GM23338 (cell line): Measurements from ENCODE around the gene MYO1D. TPM values are rescaled to one million over a fixed set of nuclear protein-coding genes. Genes with fewer than 3 reads are reported as not detected.

Experiments
- ATAC-seq: fragments of 200-7000 bp; cut with Tn5 transposase; 3 replicates; pipeline ENCODE4 v1.9.1; 2020
- DNase-seq: peaks from one replicate; pipeline ENCODE4 v3.0.0-alpha.2; 2015; ENCODE audit warnings: low spot score
- H2AFZ ChIP-seq: fragments of 200-600 bp; sonication (generic); 2 replicates; pipeline ENCODE4 v1.8.0; 2016; ENCODE audit warnings: antibody characterized with exemption, mild to moderate bottlenecking, moderate library complexity
- H3F3A ChIP-seq: fragments of 200-600 bp; sonication (generic); replicated peaks from 2 replicates; pipeline ENCODE4 v1.8.0; 2017; ENCODE audit warnings: antibody characterized with exemption, mixed run types, low read depth
- H3K27ac ChIP-seq: fragments of 200-600 bp; sonication (generic); 2 replicates; pipeline ENCODE4 v1.6.1; 2016; ENCODE audit warnings: low read depth
- H3K27me3 ChIP-seq: fragments of 200-600 bp; sonication (generic); 2 replicates; pipeline ENCODE4 v1.8.0; 2016; ENCODE audit warnings: mild to moderate bottlenecking, mixed run types, moderate library complexity; ENCODE audit not compliant: insufficient read depth
- H3K36me3 ChIP-seq: fragments of 200-600 bp; sonication (generic); 2 replicates; pipeline ENCODE4 v1.8.0; 2016; ENCODE audit warnings: mild to moderate bottlenecking; ENCODE audit not compliant: insufficient read depth
- H3K4me1 ChIP-seq: fragments of 200-600 bp; sonication (generic); 2 replicates; pipeline ENCODE4 v1.8.0; 2016; ENCODE audit warnings: mild to moderate bottlenecking, moderate library complexity; ENCODE audit not compliant: insufficient read depth
- H3K4me2 ChIP-seq: fragments of 200-600 bp; sonication (generic); 2 replicates; pipeline ENCODE4 v1.7.1; 2017; ENCODE audit warnings: mixed run types
- H3K4me3 ChIP-seq: fragments of 200-600 bp; sonication (generic); 2 replicates; pipeline ENCODE4 v1.6.1; 2016; ENCODE audit warnings: mixed run types
- H3K79me2 ChIP-seq: fragments of 200-600 bp; sonication (generic); replicated peaks from 2 replicates; pipeline ENCODE4 v1.8.0; 2017; ENCODE audit warnings: mild to moderate bottlenecking; ENCODE audit not compliant: insufficient read depth
- H3K9me2 ChIP-seq: fragments of 200-600 bp; sonication (generic); 2 replicates; pipeline ENCODE4 v1.8.0; 2017; ENCODE audit not compliant: insufficient read depth
- H4K20me1 ChIP-seq: fragments of 200-600 bp; sonication (generic); replicated peaks from 2 replicates; pipeline ENCODE4 v1.8.0; 2017; ENCODE audit warnings: mild to moderate bottlenecking; ENCODE audit not compliant: insufficient read depth
- H3K27ac Mint-ChIP-seq: 2 replicates; pipeline ENCODE4 v1.8.0; 2020; ENCODE audit warnings: inconsistent platforms, mild to moderate bottlenecking, moderate library complexity, mixed read lengths
- H3K27me3 Mint-ChIP-seq: 3 replicates; pipeline ENCODE4 v1.8.0; 2022; ENCODE audit warnings: low read depth, mild to moderate bottlenecking, moderate library complexity, mixed read lengths, inconsistent platforms; ENCODE audit not compliant: insufficient read depth, poor library complexity
- H3K36me3 Mint-ChIP-seq: 3 replicates; pipeline ENCODE4 v1.8.0; 2021; ENCODE audit warnings: low read depth, mild to moderate bottlenecking, inconsistent platforms, moderate library complexity, mixed read lengths
- H3K4me1 Mint-ChIP-seq: 3 replicates; pipeline ENCODE4 v1.8.0; 2020; ENCODE audit warnings: mild to moderate bottlenecking, inconsistent platforms, mixed read lengths
- H3K4me3 Mint-ChIP-seq: 3 replicates; pipeline ENCODE4 v1.8.0; 2021; ENCODE audit warnings: moderate library complexity, mild to moderate bottlenecking, inconsistent platforms, mixed read lengths
- H3K9me3 Mint-ChIP-seq: 3 replicates; pipeline ENCODE4 v1.8.0; 2020; ENCODE audit warnings: moderate library complexity, mild to moderate bottlenecking, inconsistent platforms, mixed read lengths
- CTCF ChIP-seq, 2 experiments: fragments of 200-600 bp in 1 of 2; sonication (generic) in 1 of 2; conservative IDR thresholded peaks; 2 replicates each; pipeline versions ENCODE4 v1.5.1 to v1.6.1; 2016 to 2017; ENCODE audit warnings: antibody characterized with exemption in 2 of 2, low read depth in 2 of 2, mild to moderate bottlenecking in 2 of 2, moderate library complexity in 1 of 2
- EZH2 ChIP-seq: fragments of 200-600 bp; sonication (generic); IDR thresholded peaks from one replicate; pipeline ENCODE4 v1.8.0; 2017; ENCODE audit warnings: antibody characterized with exemption, mild to moderate bottlenecking, low read depth; ENCODE audit not compliant: unreplicated experiment
- JUNB ChIP-seq: IDR thresholded peaks from one replicate; pipeline ENCODE4 v1.6.1; 2016; ENCODE audit warnings: antibody characterized with exemption; ENCODE audit not compliant: unreplicated experiment
- NANOG ChIP-seq: IDR thresholded peaks from 2 replicates; pipeline ENCODE4 v1.6.1; 2016; ENCODE audit warnings: antibody characterized with exemption, borderline replicate concordance
- POLR2AphosphoS5 ChIP-seq: IDR thresholded peaks from 2 replicates; pipeline ENCODE4 v1.6.1; 2016; ENCODE audit warnings: antibody characterized with exemption, low read depth
- REST ChIP-seq: IDR thresholded peaks from one replicate; pipeline ENCODE4 v1.6.1; 2018; ENCODE audit warnings: antibody characterized with exemption; ENCODE audit not compliant: unreplicated experiment
- ZNF114 ChIP-seq: fragments of 250-450 bp; sonication (Bioruptor Pico); IDR thresholded peaks from 2 replicates; pipeline ENCODE4 v1.5.0; 2020; ENCODE audit warnings: mild to moderate bottlenecking, moderate library complexity
- ZNF331 ChIP-seq: fragments of 250-450 bp; sonication (Bioruptor Pico); IDR thresholded peaks from 2 replicates; pipeline ENCODE4 v1.5.0; 2020; ENCODE audit warnings: low read depth, mild to moderate bottlenecking, moderate library complexity
- polyA plus RNA-seq: library from polyadenylated mRNA; unstranded; fragments of >200 nt; fragmentation: Nextera tagmentation; extraction: Ambion mirVana; gene quantifications from 2 replicates; pipeline ENCODE4 v1.2.1, GENCODE V29; 2016
- total RNA-seq: library from RNA; depleted of rRNA; stranded (reverse); fragments of >200 nt; shearing (Covaris generic); gene quantifications from 2 replicates; pipeline ENCODE4 v1.2.3, GENCODE V29; 2014

Gene MYO1D
- total and polyA plus RNA-seq, 2 experiments from 2014 or later = 8.6 to 28.6 TPM

GRCh38 chr17:32820440-32820839, 56.5 kb downstream of the MYO1D start (continued):
- TF ChIP-seq REST (no peak), ZNF114 (no peak)

- Histone ChIP-seq H3F3A (no peaks in the 10 kb centered on the region), H3K4me2 (no peak overlapping the region), H3K27ac (no peak overlapping the region), H4K20me1 (no peaks in the 10 kb centered on the region), H3K4me1 (peaks cover 6% of the 10 kb centered on the region), H3K4me3 (no peak overlapping the region), H3K36me3 (no peaks in the 10 kb centered on the region), H3K79me2 (peaks cover 6% of the 10 kb centered on the region), H3K27me3 (no peaks in the 10 kb centered on the region), H2AFZ (no peak overlapping the region), H3K9me2 (no peaks in the 10 kb centered on the region)
- ATAC-seq (no peak), DNase-seq (no peak)
- Mint-ChIP-seq H3K27ac (no peak overlapping the region), H3K36me3 (no peaks in the 10 kb centered on the region), H3K4me3 (no peak overlapping the region), H3K27me3 (peaks cover 2% of the 10 kb centered on the region), H3K9me3 (no peaks in the 10 kb centered on the region; the same call in 2 of the 3 replicates), H3K4me1 (peaks cover 5% of the 10 kb centered on the region; the same call in 2 of the 3 replicates)
- TF ChIP-seq ZNF114 (no peak), ZNF331 (CRISPR knock-in tag) (no peak)
Observed at GRCh38 chr17:32819787-32820186, 57.1 kb downstream of the MYO1D start.

- ATAC-seq (no peak), DNase-seq (no peak)
- Histone ChIP-seq H3K27ac (no peak overlapping the region), H3K4me1 (peaks cover 6% of the 10 kb centered on the region), H4K20me1 (no peaks in the 10 kb centered on the region), H3K4me2 (no peak overlapping the region), H3K9me2 (0 out of 2 replicates have a peak, but pooled peaks cover under 1% of the 10 kb centered on the region), H3K27me3 (no peaks in the 10 kb centered on the region), H3F3A (no peaks in the 10 kb centered on the region), H3K79me2 (peaks cover 4% of the 10 kb centered on the region), H2AFZ (no peak overlapping the region), H3K36me3 (no peaks in the 10 kb centered on the region), H3K4me3 (no peak overlapping the region)
- no peaks in the 10 kb centered on the region for H3K36me3 Mint-ChIP-seq
- TF ChIP-seq ZNF331 (CRISPR knock-in tag) = no peak
- peaks cover 7% of the 10 kb centered on the region; the same call in 2 of the 3 replicates for H3K4me1 Mint-ChIP-seq
- H3K4me3 Mint-ChIP-seq = no peak overlapping the region
- H3K27me3 Mint-ChIP-seq = peaks cover 2% of the 10 kb centered on the region
- H3K27ac Mint-ChIP-seq = no peak overlapping the region; the same call in 1 of the 2 replicates
- H3K9me3 Mint-ChIP-seq = no peaks in the 10 kb centered on the region; the same call in 2 of the 3 replicates
Observed at GRCh38 chr17:32819035-32819434, 57.9 kb downstream of the MYO1D start.

GRCh38 chr17:32815460-32815859, 61.5 kb downstream of the MYO1D start:
- no peak overlapping the region for H3K4me2 ChIP-seq
- H3K27ac ChIP-seq = no peak overlapping the region
- H3K4me3 ChIP-seq = no peak overlapping the region
- no peaks in the 10 kb centered on the region for H3K27me3 ChIP-seq
- H2AFZ ChIP-seq = no peak overlapping the region
- H3K9me2 ChIP-seq = peaks cover 6% of the 10 kb centered on the region; the same call in 1 of the 2 replicates
- Mint-ChIP-seq H3K27me3 (peaks cover 2% of the 10 kb centered on the region), H3K36me3 (no peaks in the 10 kb centered on the region), H3K4me3 (no peak overlapping the region), H3K9me3 (no peaks in the 10 kb centered on the region), H3K27ac (no peak overlapping the region), H3K4me1 (peaks cover 13% of the 10 kb centered on the region)
- no peaks in the 10 kb centered on the region for H4K20me1 ChIP-seq
- DNase-seq (no peak), ATAC-seq (no peak)
- no peaks in the 10 kb centered on the region; the same call in none of the 2 replicates for H3K79me2 ChIP-seq
- H3K36me3 ChIP-seq = no peaks in the 10 kb centered on the region
- H3K4me1 ChIP-seq = peaks cover 8% of the 10 kb centered on the region
- no peaks in the 10 kb centered on the region for H3F3A ChIP-seq
- TF ChIP-seq CTCF (conservative IDR thresholded peaks at IDR 0.05; ENCODE audit: low read depth in 2 of 2) (no peak), REST (no peak), NANOG (no peak), EZH2 (no peak), JUNB (no peak), POLR2AphosphoS5 (no peak)
